Esophagus muscularis mucosa (tissue), 4 donors: Measurements from ENCODE around the gene RAB40C.

ENCODE experiments used
- EP300 ChIP-seq: sonication (generic); formaldehyde crosslinking; IDR thresholded peaks from one replicate; pipeline ENCODE4 v1.6.1; 2017; ENCODE audit warnings: antibody characterized with exemption
- POLR2AphosphoS5 ChIP-seq, 2 donors: sonication (generic); formaldehyde crosslinking; IDR thresholded peaks; one replicate each; pipeline ENCODE4 v1.6.1; 2017; ENCODE audit warnings: antibody characterized with exemption in 2 of 2
- TF ChIP-seq, protein P1 (sequence below), 3 experiments: fragments of 200-600 bp in 2 of 3; fragments of 450-650 bp in 1 of 3; sonication (generic) in 2 of 3; IDR thresholded peaks; one replicate each; pipeline ENCODE4 v1.5.1; 2017 to 2019; ENCODE audit warnings: antibody characterized with exemption in 3 of 3, mild to moderate bottlenecking in 2 of 3, moderate library complexity in 1 of 3

- no peak for TF ChIP-seq POLR2AphosphoS5 (IDR thresholded peaks at IDR 0.05)
- TF ChIP-seq, protein P1, sequence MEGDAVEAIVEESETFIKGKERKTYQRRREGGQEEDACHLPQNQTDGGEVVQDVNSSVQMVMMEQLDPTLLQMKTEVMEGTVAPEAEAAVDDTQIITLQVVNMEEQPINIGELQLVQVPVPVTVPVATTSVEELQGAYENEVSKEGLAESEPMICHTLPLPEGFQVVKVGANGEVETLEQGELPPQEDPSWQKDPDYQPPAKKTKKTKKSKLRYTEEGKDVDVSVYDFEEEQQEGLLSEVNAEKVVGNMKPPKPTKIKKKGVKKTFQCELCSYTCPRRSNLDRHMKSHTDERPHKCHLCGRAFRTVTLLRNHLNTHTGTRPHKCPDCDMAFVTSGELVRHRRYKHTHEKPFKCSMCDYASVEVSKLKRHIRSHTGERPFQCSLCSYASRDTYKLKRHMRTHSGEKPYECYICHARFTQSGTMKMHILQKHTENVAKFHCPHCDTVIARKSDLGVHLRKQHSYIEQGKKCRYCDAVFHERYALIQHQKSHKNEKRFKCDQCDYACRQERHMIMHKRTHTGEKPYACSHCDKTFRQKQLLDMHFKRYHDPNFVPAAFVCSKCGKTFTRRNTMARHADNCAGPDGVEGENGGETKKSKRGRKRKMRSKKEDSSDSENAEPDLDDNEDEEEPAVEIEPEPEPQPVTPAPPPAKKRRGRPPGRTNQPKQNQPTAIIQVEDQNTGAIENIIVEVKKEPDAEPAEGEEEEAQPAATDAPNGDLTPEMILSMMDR (IDR thresholded peaks at IDR 0.05) = no peak
- no peak for TF ChIP-seq EP300
Measured at GRCh38 chr16:675884-676564, 86.2 kb downstream of the RAB40C start.
